OCI-M1 (cell line): ENCODE results near the gene TMEM72.
A peak's percentile ranks its signal among the peaks of the same experiment; 100 is the strongest.
"Not testable (repeated sequence)": the region's sequence is repeated elsewhere in the genome, so short reads cannot be mapped to it uniquely, and the experiment has no call there.

ENCODE experiments used
- DNase-seq: peaks from one replicate; lab custom pipeline; 2025; lab: John Stamatoyannopoulos, UW

The TMEM72 gene

DNA sequence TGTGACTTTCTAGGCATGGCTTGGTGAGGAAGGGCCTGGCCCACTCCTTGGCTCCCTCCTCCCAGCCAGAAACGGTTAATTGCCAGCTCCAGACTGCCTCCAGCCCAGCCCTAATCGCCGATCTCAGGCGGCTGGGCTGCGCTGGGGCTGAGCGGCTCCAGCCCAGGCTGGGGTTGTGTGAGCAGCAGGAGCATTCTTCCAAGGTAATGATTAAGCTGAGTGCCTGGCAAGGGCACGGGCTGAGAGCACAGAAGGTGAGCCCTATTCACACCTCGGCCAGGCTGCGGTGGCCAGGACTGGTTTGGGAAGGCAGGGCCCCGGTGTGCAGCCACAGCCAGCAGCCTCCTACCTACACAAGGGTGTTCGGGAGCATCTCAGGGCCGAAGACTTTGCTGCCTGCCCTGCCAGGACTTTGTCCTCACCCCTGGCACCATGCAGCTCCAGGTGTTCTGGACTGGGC is at the start of gene TMEM72:
Gene TMEM72, plus strand, starts transcription at position 257 of the 460 bp plus-strand sequence. Its CDS starts 176 bp downstream, at position 433.
- peak; percentile 76 for DNase-seq

DNA sequence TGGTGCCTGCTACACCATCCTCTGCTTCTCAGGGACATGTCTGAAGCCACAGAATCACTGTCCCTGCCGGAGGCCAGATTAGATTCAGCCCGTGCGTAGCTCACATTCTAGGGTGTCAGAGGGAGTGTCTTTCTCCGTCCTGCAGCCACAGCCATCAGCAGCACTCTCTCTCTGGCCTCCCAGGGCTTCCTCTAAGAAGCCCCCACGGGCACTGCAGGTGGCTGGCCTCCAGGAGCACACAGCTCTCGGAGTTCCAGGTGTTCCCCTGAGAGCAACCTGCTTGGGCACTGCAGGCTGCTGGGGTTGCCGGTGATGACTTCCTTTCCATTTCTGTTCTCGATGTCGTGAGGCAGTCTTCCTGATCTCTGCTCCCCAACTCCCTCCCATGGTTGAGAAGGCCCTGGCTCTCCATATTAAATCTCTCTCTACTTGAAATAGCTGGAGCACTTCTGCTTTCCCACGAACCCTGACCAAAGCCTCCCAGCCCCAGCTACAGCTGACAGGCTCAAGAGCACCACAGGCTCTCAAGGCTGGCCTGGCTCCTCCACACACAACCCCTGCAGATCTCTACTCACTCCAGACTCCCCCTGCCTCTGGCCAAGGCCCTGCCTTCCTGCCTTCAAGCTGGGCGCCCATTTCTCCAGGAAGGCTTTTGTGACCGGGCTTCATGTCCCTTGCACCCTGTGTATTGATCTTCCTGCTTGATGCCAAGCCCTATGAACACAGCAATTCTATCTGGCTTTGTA is 49.0 kb upstream of the TMEM72 start:
- no peak for DNase-seq

DNA sequence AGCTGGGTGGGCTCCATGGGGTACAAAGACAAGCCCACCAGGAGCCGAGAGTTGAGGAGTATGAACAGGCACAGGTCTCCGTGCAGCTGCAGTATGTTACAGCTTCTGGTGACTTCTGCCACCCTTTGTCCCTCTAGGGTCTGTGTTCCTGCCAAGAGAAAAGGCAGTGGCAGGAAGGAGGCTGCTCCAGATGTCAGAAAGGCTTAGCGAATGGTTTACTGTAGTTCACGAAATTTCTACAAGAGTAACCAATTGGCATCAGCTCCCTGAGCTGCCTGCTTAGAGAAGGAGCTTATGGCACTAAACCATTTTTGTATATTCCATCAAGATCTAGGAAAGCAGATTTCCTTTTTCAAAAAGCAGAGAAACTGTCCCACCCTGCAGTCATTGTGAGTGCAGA is 48.2 kb upstream of the TMEM72 start:
- DNase-seq = no peak

DNA sequence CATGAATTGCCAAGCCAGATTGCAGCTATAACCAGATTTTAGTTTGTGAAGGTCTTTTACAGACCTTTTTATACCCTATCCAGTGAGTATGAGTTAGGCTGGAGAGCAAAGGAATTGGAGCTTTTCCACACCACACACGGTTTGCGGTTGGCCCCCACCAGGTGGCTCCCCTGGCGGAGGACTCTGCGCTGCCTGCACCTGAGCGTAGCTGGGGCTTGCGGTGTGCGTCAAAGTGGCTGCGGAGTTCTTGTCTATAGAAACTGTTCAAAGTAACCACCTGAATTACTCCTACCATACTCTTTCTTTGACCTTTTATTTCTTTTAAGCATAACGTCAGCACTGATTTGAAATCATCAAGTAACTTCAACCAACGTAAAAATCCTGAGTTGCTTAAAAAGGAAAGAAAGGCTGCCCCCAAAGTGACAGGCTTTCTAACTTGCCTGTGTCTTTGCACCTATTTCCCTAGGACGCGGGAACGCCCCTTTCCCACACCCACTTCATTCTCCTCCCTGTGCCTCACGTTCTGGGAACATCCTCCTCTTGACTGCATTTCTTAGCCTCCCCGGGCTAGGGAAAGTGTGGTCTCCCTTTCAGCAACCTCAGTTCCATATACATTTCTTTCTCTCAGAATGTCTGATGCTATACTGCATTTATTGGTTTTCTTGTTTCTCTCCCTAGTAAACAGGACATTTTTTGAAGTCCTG is 47.6 kb upstream of the TMEM72 start:
- DNase-seq = no peak

DNA sequence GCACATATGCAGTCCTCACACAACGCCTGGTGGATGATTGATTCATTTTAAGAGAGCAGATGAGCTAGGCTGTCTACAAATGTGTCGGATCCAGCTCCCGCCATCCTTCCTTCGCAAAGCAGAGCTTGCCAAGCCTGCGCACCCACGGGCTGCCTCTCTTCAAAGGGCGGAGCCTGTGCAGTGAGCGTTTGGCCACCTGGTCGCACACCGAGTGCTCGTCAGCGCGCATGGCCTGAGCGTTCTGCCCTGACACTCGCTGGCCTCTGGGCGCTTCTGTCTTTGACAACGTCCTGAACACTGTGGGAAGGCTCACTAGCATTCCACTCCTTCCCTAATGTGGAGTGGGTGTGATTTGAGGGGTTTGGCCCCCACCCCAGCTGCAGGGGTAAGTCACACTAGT is 47.1 kb upstream of the TMEM72 start:
- no peak for DNase-seq

DNA sequence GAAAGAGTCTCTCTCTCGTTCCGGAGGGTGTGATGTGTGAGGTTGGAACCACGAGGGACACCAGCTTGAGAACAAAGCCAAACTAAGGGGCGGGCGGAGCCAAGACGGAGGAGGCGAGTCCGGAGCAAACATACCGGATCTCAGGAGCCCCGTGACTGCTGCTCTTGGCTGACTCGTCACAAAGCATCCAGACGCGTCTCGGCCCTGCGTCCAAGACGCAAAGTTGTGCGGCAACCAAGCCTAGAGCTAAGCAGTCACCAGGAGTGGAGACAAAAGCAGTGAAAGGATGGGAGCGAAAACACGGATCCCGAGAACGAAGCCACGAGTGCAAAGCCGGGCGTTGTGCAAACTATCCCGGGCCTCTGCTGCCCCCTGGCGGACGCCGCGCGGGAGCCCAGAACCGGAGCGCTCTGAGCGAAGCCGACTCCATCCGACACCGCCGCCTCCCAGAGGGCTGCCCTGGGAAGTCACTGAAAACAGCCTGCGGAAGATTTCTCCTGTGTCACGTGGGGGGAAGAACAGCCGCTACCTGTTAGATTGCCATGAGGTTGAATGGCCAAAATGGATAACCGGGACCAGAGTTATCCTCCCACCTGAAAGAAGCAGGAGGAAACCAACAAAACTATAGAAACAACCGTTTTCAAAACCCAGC is 46.4 kb upstream of the TMEM72 start:
- peak; percentile 90 for DNase-seq

DNA sequence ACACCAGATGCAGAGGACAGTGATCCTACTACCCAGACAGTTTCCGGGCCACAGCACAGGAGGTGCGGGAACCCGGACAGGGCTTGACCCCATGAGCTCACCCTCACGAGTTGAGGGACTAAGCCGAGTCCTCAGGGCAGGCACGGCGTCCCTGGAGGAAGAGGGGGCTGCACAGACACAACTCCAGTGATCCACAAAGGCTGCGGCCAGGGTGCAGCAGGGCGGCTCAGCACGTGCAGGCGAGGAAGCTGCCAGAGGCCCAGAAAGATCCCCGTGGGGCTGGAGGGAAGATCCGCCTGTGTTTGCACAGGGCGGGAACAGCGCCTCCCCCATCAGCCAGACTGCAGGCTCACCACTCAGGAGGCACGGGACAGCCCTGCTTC is 45.9 kb upstream of the TMEM72 start:
- no peak for DNase-seq

DNA sequence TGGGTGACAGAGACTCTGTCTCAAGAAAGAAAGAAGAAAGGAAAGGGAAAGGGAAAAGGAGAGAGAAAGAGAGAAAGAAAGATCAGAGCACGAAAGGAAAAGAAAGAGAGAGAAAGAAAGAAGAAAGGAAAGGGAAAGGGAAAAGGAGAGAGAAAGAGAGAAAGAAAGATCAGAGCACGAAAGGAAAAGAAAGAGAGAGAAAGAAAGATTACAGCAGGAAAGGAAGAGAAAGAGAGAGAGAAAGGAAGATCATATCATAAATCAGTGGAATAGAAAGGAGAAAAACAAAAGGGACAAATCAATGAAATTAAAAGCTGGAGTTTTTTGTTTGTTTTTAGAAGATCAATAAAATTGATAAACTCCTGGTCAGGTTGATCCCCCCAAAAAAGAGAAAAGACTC is 44.8 kb upstream of the TMEM72 start:
- DNase-seq = not testable (repeated sequence)

DNA sequence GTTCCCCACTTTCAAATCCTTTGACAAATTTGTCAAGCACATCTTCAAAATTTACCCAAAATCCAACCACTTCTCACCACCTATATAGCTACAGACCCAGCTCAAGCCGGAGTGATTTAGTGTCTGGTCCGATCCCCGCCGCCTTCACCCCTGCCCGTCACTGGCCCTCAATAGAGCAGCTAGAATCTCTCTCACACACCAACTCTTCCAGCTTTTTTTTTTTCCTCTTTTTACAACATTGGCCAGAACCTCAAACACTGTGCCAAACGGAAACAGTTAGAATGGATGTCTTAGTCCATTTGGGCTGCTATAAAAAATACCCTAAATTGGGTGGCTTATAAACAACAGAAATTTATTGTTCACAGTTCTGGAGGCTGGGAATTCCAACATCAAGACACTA is 41.1 kb upstream of the TMEM72 start:
- DNase-seq = no peak

DNA sequence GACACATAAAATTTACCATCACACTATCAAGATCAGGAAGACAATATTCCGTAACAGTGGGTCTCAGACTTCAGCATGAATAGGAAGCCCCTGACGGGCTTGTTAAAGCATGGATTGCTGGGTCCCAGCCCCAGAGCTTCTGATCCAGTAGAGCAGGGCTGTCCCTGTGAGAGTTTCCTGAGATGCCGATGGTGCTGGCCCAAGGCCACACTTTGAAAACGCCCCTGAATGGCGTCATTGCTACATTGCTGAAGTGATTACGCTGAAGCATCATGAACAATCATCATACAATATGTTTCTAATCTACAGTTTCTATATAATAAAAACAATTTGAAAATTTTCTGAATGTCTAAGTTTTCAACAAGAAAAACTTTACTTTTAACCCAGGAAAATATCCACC is 38.0 kb upstream of the TMEM72 start:
- DNase-seq = no peak

DNA sequence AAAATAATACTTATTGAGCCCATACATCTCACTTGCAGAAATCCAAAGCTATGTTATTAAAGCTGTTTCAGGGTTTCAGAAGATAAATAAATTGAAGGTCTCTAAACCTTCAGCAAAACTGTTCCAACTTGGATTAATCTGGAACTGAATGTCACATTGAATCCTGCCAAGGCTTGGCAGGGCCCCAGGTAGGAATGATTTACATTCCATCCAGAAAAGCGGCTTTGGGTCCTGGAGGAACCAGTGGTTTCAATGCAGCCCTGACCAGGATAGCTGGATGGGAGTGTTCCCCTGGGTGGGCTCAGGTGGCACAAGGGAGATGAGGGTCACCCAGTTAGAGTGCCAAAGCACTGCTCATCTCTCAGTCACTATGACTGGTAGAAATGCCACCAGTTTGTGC is 37.0 kb upstream of the TMEM72 start:
- DNase-seq = no peak

DNA sequence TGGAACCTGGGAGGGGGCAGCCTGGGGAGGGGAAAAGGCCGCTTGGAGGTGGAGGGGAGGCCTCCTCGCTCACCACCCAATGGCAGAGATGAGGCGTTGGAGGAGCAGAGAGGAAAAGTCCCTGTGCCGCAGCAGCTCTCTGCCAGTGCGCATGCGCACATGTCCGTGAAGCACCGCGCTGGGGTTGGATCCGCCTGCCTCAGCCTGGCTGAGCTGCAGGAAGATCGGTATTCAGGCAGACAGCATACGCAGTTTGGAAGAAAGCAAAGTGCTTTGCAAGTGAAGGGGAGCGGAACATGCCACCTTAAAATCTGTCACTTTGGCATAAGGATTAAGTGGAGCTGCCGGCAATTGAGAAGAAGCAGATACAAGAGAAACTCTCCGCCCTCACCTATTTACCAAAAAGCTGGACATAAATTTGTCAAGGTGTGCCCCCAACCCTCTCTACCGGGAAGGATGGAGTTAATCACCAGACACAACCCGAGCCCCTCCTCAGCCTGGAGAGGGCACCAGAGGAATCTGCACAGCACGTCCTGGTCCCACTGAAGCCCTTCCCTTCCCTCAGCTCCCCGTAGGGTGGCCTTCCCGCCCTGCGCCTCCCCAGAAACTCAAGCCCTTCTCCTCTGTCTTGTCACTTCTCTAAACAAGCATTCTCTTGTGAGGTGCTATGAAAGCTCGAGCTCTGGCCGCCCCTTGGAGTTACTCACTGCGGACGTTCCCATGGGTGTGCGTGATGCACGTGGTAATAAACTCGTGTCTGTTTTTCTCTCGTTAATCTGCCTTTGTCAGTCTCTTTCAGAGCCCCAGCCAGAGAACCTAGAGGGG is 32.2 kb upstream of the TMEM72 start:
- DNase-seq = peak; percentile 11

DNA sequence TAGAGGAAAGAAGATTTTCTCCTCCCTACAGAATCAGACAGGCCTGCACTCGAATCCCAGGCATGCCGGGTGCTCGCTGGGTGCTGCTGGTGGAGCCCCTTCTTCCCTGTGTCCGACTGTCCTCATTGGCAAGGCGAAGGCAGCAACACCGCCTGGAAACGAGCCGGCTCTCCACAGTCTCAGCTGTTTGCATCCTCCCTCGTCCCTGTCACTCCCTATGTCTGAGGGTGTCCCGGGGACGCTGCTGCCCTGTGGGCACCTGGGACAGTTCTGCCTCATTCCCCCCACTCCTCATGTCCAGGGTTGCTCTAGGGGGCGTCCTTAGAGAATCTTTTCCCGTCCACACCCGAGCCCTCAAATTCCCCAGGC is 31.6 kb upstream of the TMEM72 start:
- DNase-seq = no peak

DNA sequence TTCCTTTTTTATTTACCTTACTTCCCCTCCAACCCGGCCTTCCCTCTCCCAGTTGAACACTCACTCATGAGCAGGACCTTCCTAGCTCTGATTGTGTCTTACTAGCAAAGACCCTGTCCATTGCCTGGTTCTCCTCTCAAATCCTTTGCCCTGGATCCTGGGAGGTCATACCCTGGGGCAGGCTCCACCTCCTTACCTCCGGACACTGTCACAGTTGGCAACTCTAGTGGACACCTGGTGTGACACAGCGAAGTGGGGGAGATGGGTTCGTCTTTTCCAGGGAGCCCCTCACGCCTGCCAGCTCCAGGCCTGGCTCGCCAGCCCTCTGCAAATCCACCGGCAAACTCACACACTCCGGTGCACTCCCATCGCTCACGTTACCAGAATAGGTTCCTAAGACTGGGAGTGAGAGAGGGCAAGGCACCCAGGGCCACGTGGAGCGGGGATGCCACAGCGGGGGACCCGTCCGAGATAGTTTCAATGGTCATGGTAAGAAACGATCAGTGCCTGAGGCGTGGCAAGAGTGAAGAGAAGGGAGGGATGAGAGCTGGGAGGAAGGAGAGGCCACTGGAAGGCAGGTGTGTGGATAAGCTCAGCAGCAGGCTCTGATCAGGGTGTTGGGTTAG is 30.9 kb upstream of the TMEM72 start:
- no peak for DNase-seq

DNA sequence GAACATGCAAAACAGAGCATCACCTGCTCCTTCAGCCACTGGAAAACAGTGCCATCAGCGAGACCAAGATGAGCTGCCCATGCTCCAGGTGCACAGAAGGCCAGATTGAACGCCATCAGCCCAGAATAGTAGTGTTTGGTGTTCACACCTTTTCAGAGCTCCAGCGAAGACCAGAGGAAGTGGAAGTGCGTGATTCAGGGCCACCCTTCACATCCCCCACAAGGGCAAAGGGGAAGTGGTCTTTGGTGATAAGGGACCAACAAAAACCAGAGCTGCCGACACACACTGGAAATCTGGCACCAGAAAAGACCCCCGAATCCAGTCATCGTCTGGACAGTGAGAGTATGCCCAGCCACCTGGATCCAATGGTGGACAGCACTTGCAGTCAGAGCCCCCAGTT is 29.5 kb upstream of the TMEM72 start:
- peak; percentile 7 for DNase-seq

DNA sequence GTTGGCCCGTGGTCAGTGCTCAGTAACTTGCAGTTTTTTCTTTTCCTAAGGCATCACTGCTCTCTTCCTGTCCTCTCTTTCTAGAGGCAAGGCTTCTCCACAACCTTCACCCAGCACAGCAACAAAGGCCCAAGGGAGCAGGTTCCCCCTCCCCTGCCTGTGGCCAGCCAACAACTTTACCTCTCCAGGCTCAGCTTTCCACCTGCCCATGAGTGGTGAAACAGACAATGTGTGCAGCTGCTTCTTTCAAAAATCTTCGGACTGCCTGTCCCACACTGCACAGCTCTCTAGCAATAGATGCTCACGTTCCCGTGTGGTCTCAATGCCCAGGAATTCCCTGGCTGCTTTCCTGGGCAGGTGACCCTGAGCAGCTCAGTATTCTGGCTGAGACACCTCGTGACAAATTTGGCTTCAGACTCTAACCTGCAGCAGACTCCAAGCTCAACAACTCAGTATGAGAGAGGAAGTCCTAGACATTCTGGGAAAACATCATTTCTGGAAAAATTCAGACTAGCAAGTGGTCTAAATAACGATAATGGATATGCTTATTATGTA is 28.9 kb upstream of the TMEM72 start:
- DNase-seq = no peak

DNA sequence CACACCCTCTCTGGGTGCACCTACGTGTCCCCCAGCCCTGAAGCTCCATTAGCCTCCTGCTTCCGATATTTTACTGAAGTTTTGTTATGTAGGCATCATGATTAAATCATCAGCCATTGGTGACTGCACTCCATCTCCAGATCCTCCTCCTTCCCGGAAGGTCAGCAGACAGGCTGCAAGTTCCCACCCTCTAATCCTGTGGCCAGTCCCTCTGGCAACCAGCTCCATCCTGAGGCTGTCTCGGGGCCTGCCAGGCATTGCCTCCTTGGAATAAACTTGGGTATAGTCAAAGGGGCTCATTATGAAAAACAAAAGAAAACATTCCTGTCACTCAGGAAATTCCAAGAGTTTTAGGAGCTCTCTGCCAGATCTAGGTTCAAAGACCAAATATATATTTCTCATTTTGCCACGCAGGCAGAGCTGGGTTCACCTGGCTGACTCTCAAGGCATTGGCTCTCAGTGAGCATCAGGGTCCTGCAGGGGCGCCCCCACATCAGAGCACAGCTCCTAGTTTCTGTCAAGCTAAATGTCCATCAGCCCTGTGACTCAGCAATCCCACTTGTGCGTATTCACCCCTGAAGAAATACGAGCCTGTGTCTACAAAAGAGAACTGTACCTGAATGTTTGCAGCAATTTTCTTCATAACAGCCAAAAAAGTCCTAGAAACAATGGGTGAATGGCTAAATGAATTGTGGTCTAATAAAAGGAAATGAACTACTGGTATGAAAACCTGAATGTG is 27.4 kb upstream of the TMEM72 start:
- DNase-seq = no peak

DNA sequence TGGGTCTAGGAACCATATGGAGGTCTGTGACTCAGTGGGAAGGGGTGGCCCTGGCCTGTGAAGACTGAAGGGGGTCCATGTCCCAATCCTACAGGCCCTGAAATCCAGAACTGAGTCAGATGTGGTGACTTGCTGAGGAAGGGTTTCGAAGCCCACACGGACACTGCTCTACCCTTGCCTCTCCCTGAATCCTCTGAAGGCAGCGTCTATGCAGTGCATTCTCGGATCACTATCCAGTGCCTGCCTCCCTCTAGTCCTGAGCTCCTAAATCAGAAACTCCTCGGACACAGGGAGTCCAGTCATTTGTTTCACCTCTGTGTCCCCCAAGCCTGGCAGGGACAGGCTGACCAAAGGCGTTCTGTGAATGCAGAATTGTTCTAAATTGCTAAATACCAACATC is 25.4 kb upstream of the TMEM72 start:
- DNase-seq = no peak

DNA sequence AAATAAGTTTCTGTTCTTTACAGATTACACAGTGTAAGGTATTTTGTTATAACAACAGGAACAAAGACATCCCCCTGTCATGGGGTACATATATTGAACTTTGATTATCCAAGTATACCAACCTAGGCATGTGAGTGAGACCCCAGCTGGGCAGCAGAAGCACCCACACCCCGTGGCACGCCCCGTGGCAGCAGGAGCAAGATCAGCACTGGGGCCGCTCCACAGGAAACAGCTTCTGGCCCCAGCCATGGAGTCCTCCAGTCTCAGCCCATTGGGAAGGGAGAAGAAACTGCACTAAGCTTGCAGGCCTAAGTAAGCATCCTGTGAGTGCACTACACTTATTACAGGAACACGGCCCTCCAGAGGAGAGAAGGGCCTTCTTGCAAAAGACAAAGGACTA is 24.2 kb upstream of the TMEM72 start:
- no peak for DNase-seq

DNA sequence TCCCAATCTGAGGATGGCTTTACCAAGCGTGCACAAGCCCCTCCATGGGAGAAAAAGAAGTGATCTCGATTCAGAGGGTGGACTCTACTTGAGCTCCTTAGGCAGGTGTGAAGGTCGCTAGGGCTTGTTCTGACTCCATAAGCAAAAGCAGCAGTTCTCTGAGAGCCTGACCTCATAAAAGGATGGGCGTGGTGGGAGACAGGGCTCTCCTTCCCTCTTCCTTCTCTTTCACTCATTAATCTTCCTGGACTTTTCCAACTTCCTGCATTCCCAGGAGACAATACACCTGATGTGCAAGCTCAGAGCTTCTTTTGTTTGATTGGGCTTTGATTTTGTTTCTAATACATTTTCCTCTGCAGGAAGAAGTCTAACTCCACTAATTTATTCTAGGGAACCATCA is 22.3 kb upstream of the TMEM72 start:
- DNase-seq = no peak

DNA sequence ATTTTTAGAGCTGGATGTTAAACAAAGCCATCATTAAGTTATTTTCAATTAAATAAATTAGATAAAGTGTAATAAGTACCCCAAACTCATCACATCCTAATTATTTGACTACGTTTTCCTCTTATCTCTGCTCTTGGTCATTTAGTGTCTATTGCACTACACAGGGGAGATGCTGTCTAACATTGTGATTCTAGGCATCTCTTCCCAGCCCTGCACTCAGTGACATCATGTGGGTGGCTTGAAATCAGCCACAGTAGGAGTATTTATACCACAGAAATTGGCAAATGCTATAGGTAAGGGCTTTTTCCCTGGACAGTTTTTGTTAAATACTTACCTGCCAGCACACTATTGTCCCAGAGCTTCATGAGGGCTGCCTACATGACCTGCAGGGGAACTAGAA is 21.3 kb upstream of the TMEM72 start:
- DNase-seq = no peak
